Hepatocyte (in vitro differentiated cells): ENCODE measurements around the gene KCNK4. TPM values are rescaled to one million over a fixed set of nuclear protein-coding genes. Genes with fewer than 3 reads are reported as not detected.
A peak's percentile ranks its signal among the peaks of the same experiment; 100 is the strongest.

Experiments
- DNase-seq: peaks from one replicate; pipeline ENCODE4 v3.0.0-alpha.2; 2016; ENCODE audit warnings: low spot score
- H2AFZ ChIP-seq: fragments of 200-600 bp; sonication (generic); 2 replicates; pipeline ENCODE4 v1.6.0; 2016; ENCODE audit warnings: antibody characterized with exemption, mild to moderate bottlenecking
- H3K27ac ChIP-seq: fragments of 200-600 bp; sonication (generic); 2 replicates; pipeline ENCODE4 v1.5.1; 2016; ENCODE audit warnings: mild to moderate bottlenecking
- H3K27me3 ChIP-seq: fragments of 200-600 bp; sonication (generic); 2 replicates; pipeline ENCODE4 v1.6.1; 2016
- H3K36me3 ChIP-seq: fragments of 200-600 bp; sonication (generic); replicated peaks from 2 replicates; pipeline ENCODE4 v1.5.1; 2016; ENCODE audit warnings: low read depth; ENCODE audit not compliant: insufficient read depth
- H3K4me1 ChIP-seq: fragments of 200-600 bp; sonication (generic); 2 replicates; pipeline ENCODE4 v1.5.1; 2016; ENCODE audit warnings: mild to moderate bottlenecking, moderate library complexity; ENCODE audit not compliant: insufficient read depth
- H3K4me2 ChIP-seq: fragments of 200-600 bp; sonication (generic); 2 replicates; pipeline ENCODE4 v1.6.0; 2016
- H3K4me3 ChIP-seq: fragments of 200-600 bp; sonication (generic); 2 replicates; pipeline ENCODE4 v1.5.1; 2016; ENCODE audit warnings: mild to moderate bottlenecking
- H3K79me2 ChIP-seq: fragments of 200-600 bp; sonication (generic); 2 replicates; pipeline ENCODE4 v1.6.0; 2017; ENCODE audit warnings: mild to moderate bottlenecking
- H3K9me2 ChIP-seq: fragments of 200-600 bp; sonication (generic); replicated peaks from 2 replicates; pipeline ENCODE4 v1.6.0; 2017; ENCODE audit warnings: mild to moderate bottlenecking; ENCODE audit not compliant: insufficient read depth
- H3K9me3 ChIP-seq: fragments of 200-600 bp; sonication (generic); 2 replicates; pipeline ENCODE4 v1.5.1; 2016; ENCODE audit warnings: low read depth, mild to moderate bottlenecking
- H4K20me1 ChIP-seq: fragments of 200-600 bp; sonication (generic); 2 replicates; pipeline ENCODE4 v1.6.0; 2016; ENCODE audit warnings: mild to moderate bottlenecking; ENCODE audit not compliant: insufficient read depth, poor library complexity, severe bottlenecking
- EZH2 ChIP-seq: fragments of 200-600 bp; sonication (generic); IDR thresholded peaks from 2 replicates; pipeline ENCODE4 v1.6.1; 2016; ENCODE audit warnings: antibody characterized with exemption, mild to moderate bottlenecking, borderline replicate concordance
- EZH2phosphoT487 ChIP-seq: fragments of 200-600 bp; sonication (generic); IDR thresholded peaks from one replicate; pipeline ENCODE4 v1.6.1; 2018; ENCODE audit warnings: antibody characterized with exemption, mild to moderate bottlenecking, low read depth, moderate library complexity; ENCODE audit not compliant: unreplicated experiment, severe bottlenecking
- WGBS: methylation state at CpG from one replicate; pipeline ENCODE4 v1.1.6; 2016; ENCODE audit warnings: low lambda C conversion rate; ENCODE audit errors: missing lambda C conversion rate; 5-methylcytosine and 5-hydroxymethylcytosine counted together
- polyA plus RNA-seq: library from polyadenylated mRNA; unstranded; fragments of >200 nt; fragmentation: Nextera tagmentation; extraction: Ambion mirVana; gene quantifications from 2 replicates; pipeline ENCODE4 v1.2.1, GENCODE V29; 2016
- total RNA-seq: library from RNA; depleted of rRNA; stranded (reverse); fragments of >200 nt; gene quantifications from 2 replicates; pipeline ENCODE4 v1.2.3, GENCODE V29; 2014
- TF ChIP-seq, protein P1 (sequence below): fragments of 200-600 bp; sonication (generic); IDR thresholded peaks from 2 replicates; pipeline ENCODE4 v1.5.1; 2016; ENCODE audit warnings: antibody characterized with exemption, mild to moderate bottlenecking; ENCODE audit not compliant: poor library complexity

Gene KCNK4
- total and polyA plus RNA-seq, 2 experiments from 2014 or later: not detected

DNA sequence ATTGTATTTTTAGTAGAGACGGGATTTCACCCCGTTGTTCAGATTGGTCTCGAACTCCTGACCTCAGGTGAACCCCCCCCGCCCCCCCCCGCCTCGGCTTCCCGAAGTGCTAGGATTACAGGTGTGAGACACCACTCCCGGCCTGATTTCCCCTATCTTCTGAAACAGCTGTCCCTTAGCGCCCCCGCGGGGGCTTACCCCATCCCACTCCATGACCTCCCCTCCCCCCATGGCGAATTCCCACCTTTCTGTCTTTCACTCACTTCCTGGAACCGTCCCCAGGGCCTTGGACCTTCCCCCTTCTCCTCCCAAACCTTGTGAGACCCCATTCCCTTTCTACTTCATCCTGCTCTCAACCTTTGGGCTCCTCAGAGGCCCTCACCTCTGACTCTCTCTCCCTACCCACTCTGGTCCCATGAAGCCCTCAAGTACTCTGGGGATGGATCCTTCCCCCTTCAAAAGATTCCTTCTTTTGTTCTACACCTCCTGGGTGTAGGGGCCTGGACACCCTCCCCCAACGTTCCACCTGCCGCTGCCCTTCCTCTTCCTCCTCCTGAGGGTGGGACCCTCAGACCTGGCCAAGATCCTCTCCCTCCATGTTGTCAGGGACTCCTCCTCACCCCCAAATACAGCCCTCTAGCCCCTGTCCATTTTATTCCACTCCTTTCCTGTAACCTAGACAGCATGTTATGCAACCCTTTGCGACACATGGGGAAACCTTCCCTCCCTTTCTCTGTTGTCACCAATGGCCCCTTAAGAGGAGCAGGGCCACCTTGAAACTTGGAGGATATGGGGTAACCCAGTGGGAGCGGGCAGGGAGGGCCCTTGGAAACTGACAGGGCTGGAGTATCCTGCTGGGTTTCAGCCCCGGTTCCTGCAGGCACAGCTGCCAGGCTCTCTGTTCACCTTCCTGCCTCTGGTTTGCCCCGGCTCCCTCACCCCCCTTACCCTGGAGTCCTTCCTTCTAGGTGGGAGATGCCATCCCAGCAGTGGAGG, 28.0 kb downstream of the KCNK4 start:
- no peak for TF ChIP-seq EZH2
- no peak for TF ChIP-seq EZH2phosphoT487
- TF ChIP-seq, protein P1, sequence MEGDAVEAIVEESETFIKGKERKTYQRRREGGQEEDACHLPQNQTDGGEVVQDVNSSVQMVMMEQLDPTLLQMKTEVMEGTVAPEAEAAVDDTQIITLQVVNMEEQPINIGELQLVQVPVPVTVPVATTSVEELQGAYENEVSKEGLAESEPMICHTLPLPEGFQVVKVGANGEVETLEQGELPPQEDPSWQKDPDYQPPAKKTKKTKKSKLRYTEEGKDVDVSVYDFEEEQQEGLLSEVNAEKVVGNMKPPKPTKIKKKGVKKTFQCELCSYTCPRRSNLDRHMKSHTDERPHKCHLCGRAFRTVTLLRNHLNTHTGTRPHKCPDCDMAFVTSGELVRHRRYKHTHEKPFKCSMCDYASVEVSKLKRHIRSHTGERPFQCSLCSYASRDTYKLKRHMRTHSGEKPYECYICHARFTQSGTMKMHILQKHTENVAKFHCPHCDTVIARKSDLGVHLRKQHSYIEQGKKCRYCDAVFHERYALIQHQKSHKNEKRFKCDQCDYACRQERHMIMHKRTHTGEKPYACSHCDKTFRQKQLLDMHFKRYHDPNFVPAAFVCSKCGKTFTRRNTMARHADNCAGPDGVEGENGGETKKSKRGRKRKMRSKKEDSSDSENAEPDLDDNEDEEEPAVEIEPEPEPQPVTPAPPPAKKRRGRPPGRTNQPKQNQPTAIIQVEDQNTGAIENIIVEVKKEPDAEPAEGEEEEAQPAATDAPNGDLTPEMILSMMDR: no peak
- Histone ChIP-seq H3K79me2 (peaks cover 29% of the 10 kb centered on the region), H3K4me2 (peak overlapping the region; percentile 79), H2AFZ (peak overlapping the region; percentile 73), H3K9me2 (no peaks in the 10 kb centered on the region), H3K36me3 (no peaks in the 10 kb centered on the region), H3K9me3 (no peaks in the 10 kb centered on the region), H3K27ac (peak overlapping the region; percentile 98), H3K4me3 (peak overlapping the region; percentile 76), H3K4me1 (peaks cover 25% of the 10 kb centered on the region), H3K27me3 (no peaks in the 10 kb centered on the region), H4K20me1 (no peaks in the 10 kb centered on the region)
- WGBS: 37% methylated on average over 14 of the region's 19 CpGs
- DNase-seq: peak; percentile 25

- peak overlapping the region; percentile 60 for H3K27ac ChIP-seq
- H3K9me2 ChIP-seq: no peaks in the 10 kb centered on the region
- H3K9me3 ChIP-seq: no peaks in the 10 kb centered on the region
- H2AFZ ChIP-seq: no peak overlapping the region
- H3K27me3 ChIP-seq: no peaks in the 10 kb centered on the region
- peak; percentile 4 for DNase-seq
- H3K79me2 ChIP-seq: peaks cover 22% of the 10 kb centered on the region
- no peaks in the 10 kb centered on the region for H4K20me1 ChIP-seq
- TF ChIP-seq, protein P1: no peak
- TF ChIP-seq EZH2phosphoT487 (no peak), EZH2 (no peak)
- H3K36me3 ChIP-seq: no peaks in the 10 kb centered on the region
- H3K4me1 ChIP-seq: peaks cover 25% of the 10 kb centered on the region
- H3K4me3 ChIP-seq: no peak overlapping the region
- H3K4me2 ChIP-seq: no peak overlapping the region
- WGBS: 92% methylated on average over 7 of the region's 7 CpGs
These were observed 29.5 kb downstream of the KCNK4 start for GRCh38 chr11:64320556-64320955.

GRCh38 chr11:64321026-64321425, 29.9 kb downstream of the KCNK4 start:
- Histone ChIP-seq H3K9me2 (no peaks in the 10 kb centered on the region), H3K36me3 (no peaks in the 10 kb centered on the region), H3K4me1 (peaks cover 25% of the 10 kb centered on the region), H3K4me2 (no peak overlapping the region), H2AFZ (no peak overlapping the region), H3K79me2 (peaks cover 21% of the 10 kb centered on the region), H3K27me3 (no peaks in the 10 kb centered on the region), H4K20me1 (no peaks in the 10 kb centered on the region), H3K4me3 (no peak overlapping the region), H3K9me3 (no peaks in the 10 kb centered on the region), H3K27ac (peak overlapping the region; percentile 60)
- TF ChIP-seq, protein P1: no peak
- TF ChIP-seq EZH2: no peak
- no peak for TF ChIP-seq EZH2phosphoT487
- DNase-seq: no peak
- 100% methylated on average over 5 of the region's 5 CpGs for WGBS
